ENCODE measurements around the gene ABCC4.
"Not testable (repeated sequence)": the region's sequence is repeated elsewhere in the genome, so short reads cannot be mapped to it uniquely, and the experiment has no call there.

ABCC4 gene

GRCh38 chr13:95296326-95296925 lies 4.8 kb downstream of the ABCC4 start:
- DNase-seq = no peak

- no peak for DNase-seq
Observed at GRCh38 chr13:95295026-95295425, 6.2 kb downstream of the ABCC4 start.

- no peak for DNase-seq
Observed at GRCh38 chr13:95292622-95293021, 8.6 kb downstream of the ABCC4 start.

- DNase-seq = not testable (repeated sequence)
Observed at GRCh38 chr13:95289901-95290300, 11.3 kb downstream of the ABCC4 start.

GRCh38 chr13:95289020-95289444 lies 12.2 kb downstream of the ABCC4 start:
- no peak for DNase-seq

GRCh38 chr13:95284436-95284835 lies 16.8 kb downstream of the ABCC4 start:
- no peak for DNase-seq

- DNase-seq = no peak
Observed at GRCh38 chr13:95279016-95279415, 22.2 kb downstream of the ABCC4 start.

- no peak for DNase-seq
Observed at GRCh38 chr13:95276037-95276505, 25.2 kb downstream of the ABCC4 start.

- no peak for DNase-seq
Observed at GRCh38 chr13:95275322-95276036, 25.8 kb downstream of the ABCC4 start.

- not testable (repeated sequence) for DNase-seq
Observed at GRCh38 chr13:95273592-95274132, 27.6 kb downstream of the ABCC4 start.

GRCh38 chr13:95272076-95272475 lies 29.2 kb downstream of the ABCC4 start:
- DNase-seq = not testable (repeated sequence)

- DNase-seq = no peak
Observed at GRCh38 chr13:95269756-95270155, 31.5 kb downstream of the ABCC4 start.

GRCh38 chr13:95268343-95269065 lies 32.7 kb downstream of the ABCC4 start:
- DNase-seq = not testable (repeated sequence)

- no peak for DNase-seq
Observed at GRCh38 chr13:95267662-95268342, 33.4 kb downstream of the ABCC4 start.

GRCh38 chr13:95264225-95264624 lies 37.0 kb downstream of the ABCC4 start:
- no peak for DNase-seq

GRCh38 chr13:95262837-95263384 lies 38.3 kb downstream of the ABCC4 start:
- DNase-seq = no peak

- DNase-seq = no peak
Observed at GRCh38 chr13:95261956-95262355, 39.3 kb downstream of the ABCC4 start.

GRCh38 chr13:95260031-95260525 lies 41.2 kb downstream of the ABCC4 start:
- no peak for DNase-seq

GRCh38 chr13:95258619-95259194 lies 42.5 kb downstream of the ABCC4 start:
- no peak for DNase-seq

- no peak for DNase-seq
Observed at GRCh38 chr13:95258098-95258497, 43.2 kb downstream of the ABCC4 start.

- no peak for DNase-seq
Observed at GRCh38 chr13:95256091-95256490, 45.2 kb downstream of the ABCC4 start.

Data from activated T-cell treated with anti-CD3 and anti-CD28 coated beads for 4 hours (primary cell).